ENCODE measurements around the gene STX1B.
"Not testable (repeated sequence)": the region's sequence is repeated elsewhere in the genome, so short reads cannot be mapped to it uniquely, and the experiment has no call there.

The STX1B gene

GRCh38 chr16:31022544-31023251, 12.3 kb upstream of the STX1B start:
- H3K36me3 ChIP-seq (ENCODE audit: control insufficient read depth in 1 of 2, insufficient read depth in 2 of 2, low read length in 2 of 2), result no peaks in the 10 kb centered on the region
- H4K8ac ChIP-seq (ENCODE audit: low read depth, low read length), result no peak overlapping the region
- H3K9me3 ChIP-seq (ENCODE audit: insufficient read depth, low read depth, low read length), result no peaks in the 10 kb centered on the region
- no peaks in the 10 kb centered on the region for H3K79me1 ChIP-seq (ENCODE audit: low read length)
- H2AK5ac ChIP-seq (ENCODE audit: low read length), result no peak overlapping the region
- no peaks in the 10 kb centered on the region for H3K4me1 ChIP-seq (ENCODE audit: control insufficient read depth in 1 of 2, insufficient read depth in 2 of 2, low read length in 2 of 2)
- no peak overlapping the region for H3K4me3 ChIP-seq (ENCODE audit: low read depth, low read length)
- H3K27me3 ChIP-seq (ENCODE audit: insufficient read depth, low read length), result no peaks in the 10 kb centered on the region
- WGBS (ENCODE audit: extremely low coverage, insufficient coverage, insufficient read length), result no CpG with 5 or more reads among the region's 12 CpGs
- no peak overlapping the region for H2AFZ ChIP-seq (ENCODE audit: insufficient read depth, low read length, poor library complexity)
- H4K91ac ChIP-seq (ENCODE audit: low read depth, low read length), result no peak overlapping the region
- H3K4ac ChIP-seq (ENCODE audit: low read depth, low read length), result no peak overlapping the region
- no peak for DNase-seq
- no peak overlapping the region for H3K9ac ChIP-seq (ENCODE audit: low read length)
- H2BK12ac ChIP-seq (ENCODE audit: low read length), result no peak overlapping the region
- no peak overlapping the region for H4K12ac ChIP-seq (ENCODE audit: low read depth, low read length)
- no peak overlapping the region for H3K23ac ChIP-seq (ENCODE audit: low read length)
- H3K79me2 ChIP-seq (ENCODE audit: control insufficient read depth, insufficient read depth, low read length, poor library complexity), result no peaks in the 10 kb centered on the region
- no peak overlapping the region for H2BK5ac ChIP-seq (ENCODE audit: low read depth, low read length, poor library complexity)
- H2BK120ac ChIP-seq (ENCODE audit: insufficient read depth, low read length, poor library complexity), result no peak overlapping the region
- H3K14ac ChIP-seq (ENCODE audit: low read length), result no peak overlapping the region
- H3K27ac ChIP-seq (ENCODE audit: low read depth, low read length), result no peak overlapping the region
- no peak overlapping the region for H3K4me2 ChIP-seq (ENCODE audit: low read length)
- no peak overlapping the region for H3K18ac ChIP-seq (ENCODE audit: low read length)

- no peaks in the 10 kb centered on the region for H3K79me2 ChIP-seq (ENCODE audit: control insufficient read depth, insufficient read depth, low read length, poor library complexity)
- H3K27me3 ChIP-seq (ENCODE audit: insufficient read depth, low read length), result no peaks in the 10 kb centered on the region
- H4K8ac ChIP-seq (ENCODE audit: low read depth, low read length), result no peak overlapping the region
- no peak overlapping the region for H2AK5ac ChIP-seq (ENCODE audit: low read length)
- no peak overlapping the region for H3K14ac ChIP-seq (ENCODE audit: low read length)
- H4K12ac ChIP-seq (ENCODE audit: low read depth, low read length), result no peak overlapping the region
- H2BK12ac ChIP-seq (ENCODE audit: low read length), result no peak overlapping the region
- H2BK120ac ChIP-seq (ENCODE audit: insufficient read depth, low read length, poor library complexity), result no peak overlapping the region
- no peaks in the 10 kb centered on the region for H3K4me1 ChIP-seq (ENCODE audit: control insufficient read depth in 1 of 2, insufficient read depth in 2 of 2, low read length in 2 of 2)
- H2AFZ ChIP-seq (ENCODE audit: insufficient read depth, low read length, poor library complexity), result no peak overlapping the region
- H3K4me2 ChIP-seq (ENCODE audit: low read length), result no peak overlapping the region
- H3K36me3 ChIP-seq (ENCODE audit: control insufficient read depth in 1 of 2, insufficient read depth in 2 of 2, low read length in 2 of 2), result no peaks in the 10 kb centered on the region
- no peak overlapping the region for H3K23ac ChIP-seq (ENCODE audit: low read length)
- H2BK5ac ChIP-seq (ENCODE audit: low read depth, low read length, poor library complexity), result no peak overlapping the region
- DNase-seq, result no peak
- H3K4me3 ChIP-seq (ENCODE audit: low read depth, low read length), result no peak overlapping the region
- H3K9me3 ChIP-seq (ENCODE audit: insufficient read depth, low read depth, low read length), result no peaks in the 10 kb centered on the region
- H3K4ac ChIP-seq (ENCODE audit: low read depth, low read length), result no peak overlapping the region
- H3K79me1 ChIP-seq (ENCODE audit: low read length), result no peaks in the 10 kb centered on the region
- no peak overlapping the region for H3K27ac ChIP-seq (ENCODE audit: low read depth, low read length)
- no peak overlapping the region for H3K9ac ChIP-seq (ENCODE audit: low read length)
- no CpG with 5 or more reads among the region's 3 CpGs for WGBS (ENCODE audit: extremely low coverage, insufficient coverage, insufficient read length)
- no peak overlapping the region for H4K91ac ChIP-seq (ENCODE audit: low read depth, low read length)
- no peak overlapping the region for H3K18ac ChIP-seq (ENCODE audit: low read length)
Measured at GRCh38 chr16:31020536-31020935, 10.1 kb upstream of the STX1B start.

GRCh38 chr16:31017756-31018155, 7.3 kb upstream of the STX1B start:
- not testable (repeated sequence) for H2BK12ac ChIP-seq (ENCODE audit: low read length); H3K36me3 ChIP-seq (ENCODE audit: control insufficient read depth in 1 of 2, insufficient read depth in 2 of 2, low read length in 2 of 2); H3K79me2 ChIP-seq (ENCODE audit: control insufficient read depth, insufficient read depth, low read length, poor library complexity); H3K27ac ChIP-seq (ENCODE audit: low read depth, low read length); H3K4me3 ChIP-seq (ENCODE audit: low read depth, low read length); H2AK5ac ChIP-seq (ENCODE audit: low read length); H2BK5ac ChIP-seq (ENCODE audit: low read depth, low read length, poor library complexity); H3K4me2 ChIP-seq (ENCODE audit: low read length); H3K18ac ChIP-seq (ENCODE audit: low read length); H3K23ac ChIP-seq (ENCODE audit: low read length); H3K9ac ChIP-seq (ENCODE audit: low read length); H4K12ac ChIP-seq (ENCODE audit: low read depth, low read length); H3K27me3 ChIP-seq (ENCODE audit: insufficient read depth, low read length); H3K79me1 ChIP-seq (ENCODE audit: low read length); H3K4ac ChIP-seq (ENCODE audit: low read depth, low read length); H3K14ac ChIP-seq (ENCODE audit: low read length); DNase-seq; H4K91ac ChIP-seq (ENCODE audit: low read depth, low read length); H2AFZ ChIP-seq (ENCODE audit: insufficient read depth, low read length, poor library complexity); H2BK120ac ChIP-seq (ENCODE audit: insufficient read depth, low read length, poor library complexity); H4K8ac ChIP-seq (ENCODE audit: low read depth, low read length); H3K9me3 ChIP-seq (ENCODE audit: insufficient read depth, low read depth, low read length); H3K4me1 ChIP-seq (ENCODE audit: control insufficient read depth in 1 of 2, insufficient read depth in 2 of 2, low read length in 2 of 2)
- WGBS (ENCODE audit: extremely low coverage, insufficient coverage, insufficient read length), result no CpG with 5 or more reads among the region's 10 CpGs

GRCh38 chr16:31016018-31016417, 5.6 kb upstream of the STX1B start:
- Histone ChIP-seq H3K4me3 (ENCODE audit: low read depth, low read length) (no peak overlapping the region), H2AK5ac (ENCODE audit: low read length) (no peak overlapping the region), H3K79me1 (ENCODE audit: low read length) (no peaks in the 10 kb centered on the region), H4K12ac (ENCODE audit: low read depth, low read length) (no peak overlapping the region), H3K14ac (ENCODE audit: low read length) (no peak overlapping the region), H3K23ac (ENCODE audit: low read length) (no peak overlapping the region), H4K8ac (ENCODE audit: low read depth, low read length) (no peak overlapping the region), H3K36me3 (ENCODE audit: control insufficient read depth in 1 of 2, insufficient read depth in 2 of 2, low read length in 2 of 2) (no peaks in the 10 kb centered on the region), H2BK12ac (ENCODE audit: low read length) (no peak overlapping the region), H2BK5ac (ENCODE audit: low read depth, low read length, poor library complexity) (no peak overlapping the region), H2BK120ac (ENCODE audit: insufficient read depth, low read length, poor library complexity) (no peak overlapping the region), H3K4ac (ENCODE audit: low read depth, low read length) (no peak overlapping the region), H3K4me1 (ENCODE audit: control insufficient read depth in 1 of 2, insufficient read depth in 2 of 2, low read length in 2 of 2) (no peaks in the 10 kb centered on the region), H3K9me3 (ENCODE audit: insufficient read depth, low read depth, low read length) (no peaks in the 10 kb centered on the region), H2AFZ (ENCODE audit: insufficient read depth, low read length, poor library complexity) (no peak overlapping the region), H4K91ac (ENCODE audit: low read depth, low read length) (no peak overlapping the region), H3K27ac (ENCODE audit: low read depth, low read length) (no peak overlapping the region), H3K27me3 (ENCODE audit: insufficient read depth, low read length) (peaks cover 5% of the 10 kb centered on the region), H3K79me2 (ENCODE audit: control insufficient read depth, insufficient read depth, low read length, poor library complexity) (no peaks in the 10 kb centered on the region), H3K9ac (ENCODE audit: low read length) (peak overlapping the region; percentile 66), H3K18ac (ENCODE audit: low read length) (no peak overlapping the region), H3K4me2 (ENCODE audit: low read length) (no peak overlapping the region)
- WGBS (ENCODE audit: extremely low coverage, insufficient coverage, insufficient read length), result no CpG with 5 or more reads among the region's 6 CpGs
- no peak for DNase-seq
